Activated naive CD4-positive, alpha-beta T cell treated with anti-CD3 and anti-CD28 coated beads, Interleukin-2, amount 50 U/mL, for 72 hours (primary cell): ENCODE data around the gene CLEC18C. TPM values are rescaled to one million over a fixed set of nuclear protein-coding genes. Genes with fewer than 3 reads are reported as not detected.
"Not testable (repeated sequence)": the region's sequence is repeated elsewhere in the genome, so short reads cannot be mapped to it uniquely, and the experiment has no call there.

Experiments
- ATAC-seq, 2 donors: fragments of 150-1000 bp; cut with Tn5 transposase; 2 replicates each; pipeline ENCODE4 v1.10.0; 2021; ENCODE audit warnings: mild to moderate bottlenecking in 2 of 2, moderate library complexity in 2 of 2
- DNase-seq, 2 donors: peaks; one replicate each; pipeline ENCODE4 v3.0.0; 2021 to 2022; ENCODE audit warnings: low spot score in 2 of 2
- H3K27ac Mint-ChIP-seq, 2 donors: one replicate each; pipeline ENCODE4 v1.8.0; 2022; ENCODE audit warnings: mild to moderate bottlenecking in 2 of 2, mixed read lengths in 2 of 2
- H3K36me3 Mint-ChIP-seq, 2 donors: one replicate each; pipeline ENCODE4 v1.8.0; 2022; ENCODE audit warnings: mixed read lengths in 2 of 2
- H3K9me3 Mint-ChIP-seq, 2 donors: one replicate each; pipeline ENCODE4 v1.8.0; 2022; ENCODE audit warnings: mixed read lengths in 2 of 2
- total RNA-seq, 2 donors: library from RNA; stranded (reverse); gene quantifications; one replicate each; pipeline ENCODE4 v1.2.3, GENCODE V29; 2022

The CLEC18C gene
- total RNA-seq, 2 donors from 2014 or later, result not detected

DNA sequence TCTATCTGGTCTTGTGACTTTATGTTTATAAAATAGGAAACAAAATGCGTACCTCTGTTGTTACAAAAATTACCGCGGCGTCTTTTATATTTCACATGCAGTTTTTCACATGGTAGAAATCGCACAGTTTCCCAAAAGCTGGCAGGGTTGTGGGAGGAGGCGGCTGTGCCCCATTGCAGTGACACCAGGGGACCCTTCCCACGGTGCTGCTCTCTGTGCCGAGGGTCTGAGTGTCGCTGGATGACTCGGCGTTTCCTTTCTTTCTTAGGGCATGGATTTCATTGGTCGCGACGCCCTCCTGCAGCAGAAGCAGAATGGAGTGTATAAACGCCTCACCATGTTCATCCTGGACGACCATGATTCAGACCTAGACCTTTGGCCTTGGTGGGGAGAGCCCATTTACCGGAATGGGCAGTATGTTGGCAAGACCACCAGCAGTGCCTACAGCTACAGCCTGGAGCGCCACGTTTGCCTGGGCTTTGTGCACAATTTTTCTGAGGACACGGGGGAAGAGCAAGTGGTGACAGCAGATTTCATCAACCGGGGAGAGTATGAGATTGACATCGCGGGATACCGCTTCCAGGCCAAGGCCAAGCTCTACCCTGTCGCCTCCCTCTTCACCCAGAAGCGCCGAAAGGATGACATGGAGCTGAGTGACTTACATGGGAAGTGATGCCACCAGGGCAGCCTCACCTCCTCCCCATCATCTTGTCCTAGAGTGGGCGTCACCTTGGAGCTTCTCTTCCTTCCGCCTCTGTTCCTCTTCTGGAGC is 17.2 kb upstream of the CLEC18C start:
- no peak for ATAC-seq
- H3K27ac Mint-ChIP-seq, result peak overlapping the region; percentile 17 to 70
- no peaks in the 10 kb centered on the region for H3K9me3 Mint-ChIP-seq
- no peak for DNase-seq
- H3K36me3 Mint-ChIP-seq, result peaks cover 4 to 18% of the 10 kb centered on the region in 2 donors

DNA sequence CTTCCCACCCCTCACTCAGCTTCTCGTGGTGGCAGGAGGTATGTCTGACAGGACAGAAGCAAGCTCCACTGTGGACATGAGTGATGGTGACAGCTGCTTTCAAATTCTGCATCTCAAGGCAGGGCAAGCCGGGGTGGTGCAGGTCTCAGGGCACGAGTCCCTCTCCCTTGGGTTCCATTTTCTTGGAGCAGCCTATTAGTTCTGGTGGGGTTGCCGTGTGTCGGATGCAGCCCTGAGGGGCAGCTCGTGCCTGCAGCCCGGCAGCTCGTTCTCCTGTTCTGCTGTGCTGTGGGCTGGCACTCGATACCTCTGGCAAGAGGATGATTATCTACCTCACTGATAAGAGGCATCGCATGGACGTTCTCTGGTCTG is 16.5 kb upstream of the CLEC18C start:
- peaks cover 4 to 15% of the 10 kb centered on the region in 2 donors for H3K36me3 Mint-ChIP-seq

DNA sequence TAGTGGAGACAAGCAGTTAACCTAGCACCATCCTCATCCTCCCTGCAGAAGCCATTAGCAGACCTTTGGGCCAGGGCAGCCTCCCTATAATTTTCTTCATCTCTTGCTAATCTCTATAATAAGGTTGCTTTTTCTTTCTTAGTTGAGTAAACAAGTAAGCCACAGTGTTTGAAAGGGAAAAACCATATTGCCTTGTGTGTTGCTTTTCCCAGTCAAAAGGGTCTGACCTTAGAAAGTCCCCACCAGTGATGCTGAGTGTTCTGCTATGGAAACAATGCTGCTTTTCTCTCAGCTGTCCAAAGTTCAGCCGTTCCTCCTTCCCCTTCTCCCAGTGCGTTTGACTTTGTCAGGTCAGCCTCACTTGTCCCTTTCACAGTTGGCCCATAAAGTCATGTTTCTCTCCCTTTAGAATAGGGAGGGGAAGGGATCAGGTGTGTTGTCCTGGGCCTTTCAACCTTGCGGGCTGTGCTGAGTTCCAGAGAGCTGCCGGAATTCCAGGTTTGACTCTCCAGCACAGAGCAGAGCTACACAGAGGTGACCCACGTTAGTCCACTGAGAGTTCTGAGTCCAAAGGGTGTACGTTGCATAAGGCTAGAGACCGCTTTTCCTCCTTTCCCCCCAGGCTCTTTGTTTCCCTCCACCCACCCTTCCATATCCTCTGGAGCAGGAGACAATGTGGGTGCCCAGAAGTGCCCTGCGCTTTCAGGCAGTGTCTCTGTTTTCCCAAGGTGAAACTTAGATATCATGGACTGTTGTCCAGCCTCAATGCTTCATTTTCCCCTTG is 15.9 kb upstream of the CLEC18C start:
- Mint-ChIP-seq H3K27ac (no peak overlapping the region), H3K9me3 (no peaks in the 10 kb centered on the region), H3K36me3 (peaks cover 2 to 15% of the 10 kb centered on the region in 2 donors)
- no peak for DNase-seq
- no peak for ATAC-seq

More for the DNA sequence above, 16.5 kb upstream of the CLEC18C start:
- DNase-seq (no peak), ATAC-seq (no peak)
- Mint-ChIP-seq H3K9me3 (no peaks in the 10 kb centered on the region), H3K27ac (peak overlapping the region in 1 of 2 donors; percentile 56)

DNA sequence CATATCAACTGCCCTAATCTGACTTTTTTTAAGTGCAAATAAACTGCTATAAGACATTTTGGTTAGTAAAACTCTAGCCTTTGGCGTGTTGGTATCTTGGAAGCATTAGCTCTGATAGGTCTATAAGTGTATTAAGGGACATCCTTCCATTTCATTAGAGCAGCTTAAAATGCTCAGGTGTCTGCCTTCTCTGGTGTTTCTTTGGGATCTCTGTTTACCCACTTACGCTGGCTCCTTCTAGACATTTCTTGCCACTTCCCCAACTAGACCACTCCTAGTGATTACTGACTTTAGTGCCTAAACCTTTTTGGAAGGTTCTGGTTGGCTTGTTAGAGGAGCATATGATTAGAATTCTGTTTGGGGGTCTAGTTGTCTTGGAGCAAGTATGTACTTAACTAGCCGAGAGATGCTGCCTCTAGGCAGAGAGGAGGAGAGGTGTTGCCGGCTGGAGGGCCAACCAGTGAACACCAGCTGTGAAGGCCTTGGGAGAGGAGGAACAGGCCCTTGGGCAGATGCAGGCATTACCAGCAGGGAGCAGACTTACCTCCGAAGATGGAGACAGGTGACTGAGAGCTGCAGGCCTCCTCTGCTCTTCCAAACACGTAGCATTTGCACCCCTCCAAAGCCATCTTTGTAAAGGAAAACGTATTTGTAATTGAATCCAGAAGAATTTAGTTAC is 15.2 kb upstream of the CLEC18C start:
- ATAC-seq, result no peak

DNA sequence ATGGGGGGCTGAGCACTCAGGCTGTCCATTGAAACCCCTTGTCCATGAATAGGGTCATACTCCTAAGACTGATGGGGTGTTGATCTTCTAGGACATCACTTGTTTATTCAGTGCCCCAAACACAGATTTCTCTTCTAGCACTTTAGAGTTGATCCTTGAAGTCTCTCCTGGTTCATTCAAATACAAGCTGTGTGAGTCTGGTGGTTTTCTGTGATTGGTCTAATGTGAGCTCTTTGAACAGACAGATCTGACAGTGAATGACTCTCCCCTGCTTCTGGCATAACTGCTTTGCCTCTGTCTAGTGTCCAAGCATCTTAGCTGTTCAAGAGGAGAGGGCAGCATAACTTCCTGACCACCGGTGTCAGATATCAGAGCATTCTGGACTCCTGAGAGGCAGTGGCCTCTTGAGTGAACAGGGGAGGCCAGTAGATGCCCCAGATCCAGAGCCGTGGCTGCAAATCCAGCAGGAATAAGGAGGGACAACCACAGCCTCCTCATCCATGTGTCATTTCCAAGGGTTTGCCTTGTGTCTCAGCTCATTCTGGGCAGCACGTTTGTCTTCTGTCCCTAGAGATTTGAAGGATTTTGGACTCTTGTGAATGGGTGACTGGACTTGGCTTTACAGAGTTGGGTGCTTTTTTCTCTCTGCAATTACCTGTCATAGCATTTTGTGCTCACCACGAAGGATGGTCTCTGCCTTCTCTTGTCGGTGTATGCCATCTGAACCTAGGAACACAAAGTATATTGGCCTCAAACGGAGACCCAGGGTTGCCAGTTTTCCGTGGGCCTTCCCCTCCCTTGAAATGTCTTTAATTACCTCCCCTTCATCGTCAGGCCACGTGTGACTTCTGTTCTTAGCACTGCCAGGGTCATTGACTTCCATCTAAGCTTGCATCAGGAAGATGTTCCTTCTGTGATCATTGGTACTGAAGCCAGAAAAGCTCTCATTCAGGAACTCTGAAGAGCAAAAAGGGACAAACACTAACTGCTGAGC is 13.9 kb upstream of the CLEC18C start:
- peaks cover 0 to 10% of the 10 kb centered on the region in 2 donors for H3K36me3 Mint-ChIP-seq
- no peaks in the 10 kb centered on the region for H3K9me3 Mint-ChIP-seq
- peak in 1 of 2 donors; percentile 51 for DNase-seq
- ATAC-seq, result no peak
- H3K27ac Mint-ChIP-seq, result no peak overlapping the region

More for the DNA sequence above, 15.2 kb upstream of the CLEC18C start:
- peaks cover 0 to 13% of the 10 kb centered on the region in 2 donors for H3K36me3 Mint-ChIP-seq
- no peak overlapping the region for H3K27ac Mint-ChIP-seq
- H3K9me3 Mint-ChIP-seq, result no peaks in the 10 kb centered on the region
- no peak for DNase-seq

DNA sequence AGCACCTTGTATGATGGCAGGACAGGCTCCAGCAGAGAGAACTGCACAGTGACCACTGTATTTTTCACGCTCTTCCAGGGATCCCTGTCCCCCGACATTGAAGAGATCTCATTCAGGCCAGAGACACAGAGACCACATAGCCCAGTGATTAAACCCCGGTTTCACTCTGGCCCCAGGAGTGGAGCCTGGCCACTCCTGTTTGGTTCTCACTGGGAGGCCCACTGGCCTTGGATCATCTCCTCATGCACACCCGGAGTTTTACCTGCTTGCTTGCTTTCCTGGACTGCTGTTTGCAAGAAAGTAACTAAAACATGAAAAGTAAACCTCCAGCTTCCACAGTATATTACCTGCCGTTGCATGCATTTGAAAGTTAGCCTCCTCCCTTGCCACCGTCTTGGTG is 13.2 kb upstream of the CLEC18C start:
- H3K9me3 Mint-ChIP-seq, result no peaks in the 10 kb centered on the region
- H3K36me3 Mint-ChIP-seq, result peaks cover 0 to 10% of the 10 kb centered on the region in 2 donors
- DNase-seq, result peak; percentile 1 to 47
- no peak for ATAC-seq
- H3K27ac Mint-ChIP-seq, result no peak overlapping the region

DNA sequence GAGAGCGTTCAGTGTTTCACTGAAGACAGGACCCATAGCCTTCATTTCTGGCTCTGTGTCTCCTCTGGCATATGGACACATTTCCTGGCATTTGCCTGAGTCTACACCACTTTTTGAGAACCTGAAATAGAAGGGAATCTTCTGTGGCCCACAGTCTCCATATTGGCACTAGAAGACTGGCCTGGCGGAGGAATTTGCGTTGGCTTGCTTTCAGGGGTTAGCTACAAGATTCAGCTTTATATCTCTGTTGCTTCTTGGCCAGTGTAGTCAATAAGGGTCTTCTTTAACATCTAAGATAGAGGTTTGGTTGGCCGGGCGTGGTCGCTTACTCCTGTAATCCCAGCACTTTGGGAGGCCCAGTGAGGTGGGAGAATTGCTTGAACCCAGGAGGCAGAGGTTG is 12.8 kb upstream of the CLEC18C start:
- ATAC-seq (no peak), DNase-seq (peak in 1 of 2 donors; percentile 1)
- Mint-ChIP-seq H3K36me3 (peaks cover 0 to 10% of the 10 kb centered on the region in 2 donors), H3K27ac (no peak overlapping the region), H3K9me3 (no peaks in the 10 kb centered on the region)

DNA sequence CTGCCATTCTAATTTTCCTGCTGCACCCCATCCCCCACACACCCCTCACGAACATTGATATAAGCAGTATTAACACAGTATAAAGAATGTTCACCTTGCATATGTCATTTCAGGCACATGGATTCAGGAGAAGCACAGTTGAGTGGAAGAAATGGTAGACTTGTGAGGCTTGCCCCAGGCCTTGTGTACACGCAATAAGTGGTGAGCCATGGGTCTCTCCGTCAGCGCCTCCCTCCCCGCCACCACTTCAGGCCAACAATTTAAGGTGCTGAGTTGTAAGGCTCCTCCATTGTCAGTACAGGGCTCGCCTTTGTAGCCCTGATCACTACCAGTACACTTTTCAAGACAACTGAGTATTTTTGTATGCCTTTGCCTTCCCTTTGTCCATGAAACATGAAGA is 12.2 kb upstream of the CLEC18C start:
- DNase-seq, result peak in 1 of 2 donors; percentile 2
- H3K27ac Mint-ChIP-seq, result peak overlapping the region; percentile 14 to 39

DNA sequence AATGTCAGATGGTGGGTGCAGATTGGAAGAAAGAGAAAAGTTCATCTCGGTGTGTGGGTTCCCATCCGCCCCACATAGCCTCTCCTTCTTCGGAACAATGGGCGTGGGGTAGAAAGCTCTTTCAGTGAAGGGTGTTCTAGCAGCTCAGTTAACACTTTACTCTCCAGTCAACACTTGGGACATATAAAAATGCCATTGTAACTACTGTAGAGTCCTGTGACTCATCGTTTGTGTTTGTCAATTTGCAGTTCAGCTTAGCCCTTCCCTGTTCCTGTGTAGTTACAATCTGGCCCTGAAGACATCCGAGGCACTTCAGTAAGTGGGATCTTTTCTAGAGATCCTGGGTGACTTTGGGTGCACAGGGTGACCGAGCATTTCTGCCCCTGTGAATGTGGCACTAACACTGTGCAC is 11.5 kb upstream of the CLEC18C start:
- Mint-ChIP-seq H3K27ac (peak overlapping the region; percentile 14 to 61), H3K9me3 (no peaks in the 10 kb centered on the region), H3K36me3 (peaks cover 0 to 8% of the 10 kb centered on the region in 2 donors)
- DNase-seq (no peak), ATAC-seq (no peak)

More for the DNA sequence above, 12.2 kb upstream of the CLEC18C start:
- no peak for ATAC-seq
- H3K36me3 Mint-ChIP-seq, result peaks cover 0 to 10% of the 10 kb centered on the region in 2 donors
- H3K9me3 Mint-ChIP-seq, result no peaks in the 10 kb centered on the region

DNA sequence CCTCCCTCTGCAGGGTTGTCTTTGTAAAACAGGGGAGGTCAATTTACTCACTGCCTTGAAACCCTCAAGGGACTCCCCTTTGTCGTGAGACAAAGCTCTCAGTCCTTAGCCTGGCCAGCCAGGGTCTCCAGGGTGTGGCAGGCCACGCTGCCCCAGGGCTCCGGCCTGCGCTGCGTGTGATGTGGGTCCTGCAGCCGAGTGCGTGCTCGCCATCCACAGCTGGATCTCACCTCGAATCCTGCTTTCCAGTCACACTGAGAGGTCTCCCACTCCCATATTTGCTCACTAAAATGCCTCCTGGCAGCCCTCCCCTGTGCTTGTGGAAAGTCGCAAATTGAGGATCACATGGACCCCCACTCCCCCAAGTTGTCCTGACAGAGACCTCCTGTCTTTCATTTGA is 10.0 kb upstream of the CLEC18C start:
- no peaks in the 10 kb centered on the region for H3K9me3 Mint-ChIP-seq
- ATAC-seq, result no peak
- H3K27ac Mint-ChIP-seq, result peak overlapping the region; percentile 2 to 14
- H3K36me3 Mint-ChIP-seq, result no peaks in the 10 kb centered on the region
- DNase-seq, result no peak

DNA sequence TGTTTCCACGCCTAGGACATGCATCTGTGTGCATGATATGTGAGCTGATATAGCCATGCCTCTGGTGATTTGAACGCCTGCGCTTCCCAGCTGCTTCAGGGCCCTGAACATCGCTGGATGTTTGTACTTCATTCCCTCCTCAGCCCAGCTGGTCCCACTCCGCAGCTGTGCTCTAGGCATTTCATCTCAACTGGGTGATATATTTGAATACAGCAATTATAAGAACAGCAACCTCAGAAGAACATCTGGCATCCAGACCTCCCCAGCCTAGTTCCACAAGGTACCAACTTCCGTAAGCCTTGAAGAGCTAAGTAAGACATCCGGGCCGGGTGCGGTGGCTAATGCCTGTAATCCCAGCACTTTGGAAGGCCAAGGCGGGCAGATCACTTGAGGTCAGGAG is 6.9 kb upstream of the CLEC18C start:
- not testable (repeated sequence) for H3K27ac Mint-ChIP-seq, DNase-seq, H3K9me3 Mint-ChIP-seq, H3K36me3 Mint-ChIP-seq, ATAC-seq

DNA sequence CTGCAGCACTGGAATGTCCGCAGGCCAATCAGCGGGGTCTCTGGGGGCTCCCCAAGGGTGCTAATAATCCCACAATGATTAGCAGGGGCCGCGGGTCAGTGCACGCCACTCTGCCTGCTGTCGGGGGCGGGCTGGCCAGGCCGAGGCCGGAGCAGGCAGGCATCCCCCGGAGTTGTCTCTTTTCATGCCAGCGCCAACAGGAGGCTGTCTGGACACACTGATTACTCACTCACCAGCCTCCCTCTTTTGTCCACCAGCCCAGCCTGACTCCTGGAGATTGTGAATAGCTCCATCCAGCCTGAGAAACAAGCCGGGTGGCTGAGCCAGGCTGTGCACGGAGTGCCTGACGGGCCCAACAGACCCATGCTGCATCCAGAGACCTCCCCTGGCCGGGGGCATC is 329 bp downstream of the CLEC18C start:
- not testable (repeated sequence) for ATAC-seq, DNase-seq, H3K36me3 Mint-ChIP-seq, H3K27ac Mint-ChIP-seq, H3K9me3 Mint-ChIP-seq

DNA sequence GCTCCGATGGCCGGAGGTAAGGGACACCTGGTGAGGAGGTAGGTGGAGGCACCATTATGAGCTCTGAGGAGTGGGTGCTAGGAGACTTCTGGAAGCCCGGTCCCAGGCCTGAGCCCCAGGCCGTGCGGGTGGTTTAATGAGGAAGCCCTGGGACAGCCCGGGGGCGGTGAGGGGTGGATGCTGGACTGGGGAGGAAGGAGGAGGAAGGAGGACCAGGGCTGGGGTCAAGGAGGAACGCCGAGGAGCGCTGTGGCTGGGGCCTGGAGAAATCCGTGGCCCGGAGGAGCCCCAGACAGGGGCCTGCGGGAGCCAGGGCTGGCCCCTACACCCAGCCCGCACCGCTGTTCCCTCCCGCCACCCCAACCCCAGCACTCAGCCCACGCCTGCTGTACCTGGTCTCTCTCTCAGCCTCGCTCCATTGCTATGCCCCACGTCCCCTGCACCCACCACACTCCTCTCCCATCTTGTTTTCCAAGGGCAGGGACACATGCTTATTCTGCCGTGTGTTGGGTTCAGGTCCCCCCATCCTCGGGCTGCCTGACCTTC is 873 bp downstream of the CLEC18C start:
- H3K9me3 Mint-ChIP-seq, DNase-seq, H3K27ac Mint-ChIP-seq, H3K36me3 Mint-ChIP-seq: not testable (repeated sequence)
- ATAC-seq, result peak; percentile 20 to 29

DNA sequence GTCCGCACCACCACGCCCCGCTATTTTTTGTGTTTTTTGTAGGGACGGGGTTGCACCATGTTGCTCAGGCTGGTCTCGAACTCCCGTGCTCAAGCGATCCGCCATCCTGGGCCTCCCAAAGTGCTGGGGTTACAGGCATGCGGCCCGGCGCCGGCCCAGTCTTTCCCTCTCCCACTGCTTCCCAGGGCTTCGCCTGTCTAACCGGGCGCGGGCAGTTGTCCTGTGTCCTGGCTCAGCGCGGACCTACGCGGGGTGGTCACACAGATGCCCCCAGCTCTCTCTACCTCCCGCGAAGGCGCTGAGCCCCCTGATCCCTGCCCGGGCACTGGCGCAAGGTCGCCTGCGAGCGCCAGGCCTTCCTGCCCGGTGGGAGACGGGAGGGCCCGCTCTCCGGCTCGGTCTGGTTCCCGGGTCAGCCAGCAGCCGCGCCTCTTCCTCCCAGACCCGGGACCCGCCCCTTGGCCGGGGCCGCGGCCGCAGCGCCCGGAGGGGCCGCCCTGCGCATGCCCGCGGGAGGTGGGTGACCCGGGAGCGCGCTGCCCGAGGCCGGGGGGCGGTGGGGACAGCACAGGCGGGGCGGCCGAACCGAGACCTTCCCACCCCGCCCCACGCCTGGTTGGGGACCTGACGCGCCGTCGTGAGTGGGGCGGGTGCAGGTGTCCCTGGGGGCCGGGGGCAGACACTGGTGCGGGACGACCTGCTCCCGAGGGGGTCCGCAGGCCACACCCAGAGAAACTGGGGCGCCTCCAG is 14.4 kb downstream of the CLEC18C start:
- H3K36me3 Mint-ChIP-seq, H3K9me3 Mint-ChIP-seq, H3K27ac Mint-ChIP-seq, DNase-seq: not testable (repeated sequence)
- peak; percentile 47 to 58 for ATAC-seq

DNA sequence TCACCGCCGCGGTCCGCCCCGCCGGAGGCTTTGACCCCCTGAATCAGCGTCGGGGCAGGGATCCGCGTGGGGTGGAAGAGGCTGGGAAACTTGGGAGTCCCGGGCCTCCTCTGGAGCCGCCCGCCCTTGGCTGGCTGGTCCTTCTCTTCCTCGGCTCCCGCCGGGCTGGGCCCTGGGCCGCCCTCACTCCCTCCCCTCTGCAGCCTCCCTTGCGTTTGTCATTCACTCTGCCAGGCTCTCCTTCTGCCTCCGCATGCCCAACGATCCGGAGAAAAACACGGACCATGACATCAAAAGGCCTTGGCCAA is 15.0 kb downstream of the CLEC18C start:
- not testable (repeated sequence) for H3K9me3 Mint-ChIP-seq, H3K36me3 Mint-ChIP-seq, H3K27ac Mint-ChIP-seq, DNase-seq
- peak in 1 of 2 donors; percentile 24 for ATAC-seq
